Endothelial cell (in vitro differentiated cells): ENCODE data around the gene C9orf85. TPM values are rescaled to one million over a fixed set of nuclear protein-coding genes. Genes with fewer than 3 reads are reported as not detected.

Source experiments
- DNase-seq: peaks from one replicate; pipeline ENCODE4 v3.0.0; 2021; ENCODE audit warnings: low spot score
- H3K27ac Mint-ChIP-seq: one replicate; pipeline ENCODE4 v1.8.0; 2021; ENCODE audit warnings: mixed read lengths, inconsistent platforms; ENCODE audit not compliant: unreplicated experiment
- H3K27me3 Mint-ChIP-seq: one replicate; pipeline ENCODE4 v1.8.0; 2021; ENCODE audit warnings: mild to moderate bottlenecking, moderate library complexity, mixed read lengths, inconsistent platforms; ENCODE audit not compliant: unreplicated experiment
- H3K36me3 Mint-ChIP-seq: one replicate; pipeline ENCODE4 v1.8.0; 2021; ENCODE audit warnings: mild to moderate bottlenecking, low read depth, mixed read lengths, inconsistent platforms; ENCODE audit not compliant: unreplicated experiment
- H3K4me1 Mint-ChIP-seq: one replicate; pipeline ENCODE4 v1.8.0; 2021; ENCODE audit warnings: mild to moderate bottlenecking, mixed read lengths, inconsistent platforms; ENCODE audit not compliant: unreplicated experiment
- H3K4me3 Mint-ChIP-seq: one replicate; pipeline ENCODE4 v1.8.0; 2021; ENCODE audit warnings: mild to moderate bottlenecking, mixed read lengths, inconsistent platforms; ENCODE audit not compliant: unreplicated experiment
- H3K9me3 Mint-ChIP-seq: one replicate; pipeline ENCODE4 v1.8.0; 2021; ENCODE audit warnings: mixed read lengths, inconsistent platforms; ENCODE audit not compliant: unreplicated experiment
- CTCF ChIP-seq: fragments of 200-600 bp; sonication (generic); IDR thresholded peaks from one replicate; pipeline ENCODE4 v1.5.0; 2021; ENCODE audit warnings: antibody characterized with exemption; ENCODE audit not compliant: unreplicated experiment
- total RNA-seq: library from RNA; stranded (reverse); fragmentation: NEBNext Ultra II Directional; extraction: Animal tissue kit (Norgen Biotek cat#: 25700); gene quantifications from one replicate; pipeline ENCODE4 v1.2.1, GENCODE V29; 2021; ENCODE audit not compliant: unreplicated experiment

C9orf85 gene
- total RNA-seq, 1 donor from 2014 or later = 12.2 TPM

DNA sequence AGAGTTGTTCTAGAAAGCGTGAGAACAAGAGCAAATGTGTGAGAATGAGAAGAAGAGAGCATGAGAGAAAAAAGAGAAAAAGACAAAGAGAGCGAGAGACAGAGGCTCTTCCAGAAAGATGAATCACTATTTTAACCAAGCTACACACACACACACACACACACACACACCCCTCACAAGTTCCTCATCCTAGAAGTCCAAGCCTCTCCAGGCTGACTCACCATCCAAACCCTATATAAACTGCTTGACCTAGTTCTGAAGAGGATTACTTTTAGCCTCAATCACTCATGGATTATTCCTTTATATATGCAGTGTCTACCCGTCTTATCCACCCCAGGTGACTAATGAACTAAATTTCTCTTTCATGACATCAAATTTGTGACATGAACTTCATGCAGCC is 111.4 kb downstream of the C9orf85 start:
- H3K4me3 Mint-ChIP-seq = no peak overlapping the region
- no peak for DNase-seq
- no peak overlapping the region for H3K27ac Mint-ChIP-seq
- H3K4me1 Mint-ChIP-seq = no peaks in the 10 kb centered on the region
- TF ChIP-seq CTCF = no peak
- no peaks in the 10 kb centered on the region for H3K9me3 Mint-ChIP-seq
- H3K27me3 Mint-ChIP-seq = peaks cover 3% of the 10 kb centered on the region
- no peaks in the 10 kb centered on the region for H3K36me3 Mint-ChIP-seq

Other genes starting within 250 kb of the C9orf85 start
- gene CEMIP2, start 143.1 kb upstream of the C9orf85 start, total RNA-seq = 112 TPM
- gene ABHD17B, start 446 bp upstream of the C9orf85 start, total RNA-seq = 32.6 TPM
- not detected for gene C9orf57, start 149.0 kb downstream of the C9orf85 start, total RNA-seq
- gene GDA, start 237.8 kb downstream of the C9orf85 start, total RNA-seq = 0.23 TPM